Dermis microvascular lymphatic vessel endothelial cell (primary cell): ENCODE data around the gene SLC49A4. TPM values are rescaled to one million over a fixed set of nuclear protein-coding genes. Genes with fewer than 3 reads are reported as not detected.
A peak's percentile ranks its signal among the peaks of the same experiment; 100 is the strongest.

Experiments
- DNase-seq, 2 donors: peaks; one replicate each; pipeline versions ENCODE4 v3.0.0 to v3.0.0-alpha.2; 2010; ENCODE audit warnings: low read depth in 2 of 2
- total RNA-seq: library from RNA; depleted of rRNA; stranded (reverse); fragments of >200 nt; gene quantifications from 2 replicates; pipeline ENCODE4 v1.2.1, GENCODE V29; 2014

Gene SLC49A4
- total RNA-seq, 1 donor from 2014 or later: 10.9 TPM

- DNase-seq: peak in 1 of 2 donors; percentile 43
Measured at GRCh38 chr3:122858373-122858772, 63.5 kb downstream of the SLC49A4 start.

GRCh38 chr3:122859021-122859805 is 64.3 kb downstream of the SLC49A4 start:
- DNase-seq: no peak

- no peak for DNase-seq
Measured at GRCh38 chr3:122862381-122862780, 67.5 kb downstream of the SLC49A4 start.

GRCh38 chr3:122864498-122864897 is 69.6 kb downstream of the SLC49A4 start:
- no peak for DNase-seq

GRCh38 chr3:122868322-122868721 is 73.5 kb downstream of the SLC49A4 start:
- no peak for DNase-seq

- DNase-seq: no peak
Measured at GRCh38 chr3:122873741-122874515, 79.1 kb downstream of the SLC49A4 start.

GRCh38 chr3:122875547-122876127 is 80.8 kb downstream of the SLC49A4 start:
- DNase-seq: no peak

- no peak for DNase-seq
Measured at GRCh38 chr3:122880173-122880572, 85.3 kb downstream of the SLC49A4 start.

GRCh38 chr3:122880624-122881023 is 85.8 kb downstream of the SLC49A4 start:
- no peak for DNase-seq

- no peak for DNase-seq
Measured at GRCh38 chr3:122882361-122882947, 87.6 kb downstream of the SLC49A4 start.

- no peak for DNase-seq
Measured at GRCh38 chr3:122886251-122886650, 91.4 kb downstream of the SLC49A4 start.

GRCh38 chr3:122886946-122887345 is 92.1 kb downstream of the SLC49A4 start:
- DNase-seq: no peak

GRCh38 chr3:122890077-122890719 is 95.3 kb downstream of the SLC49A4 start:
- peak in 1 of 2 donors; percentile 29 for DNase-seq

- no peak for DNase-seq
Measured at GRCh38 chr3:122890720-122891220, 95.9 kb downstream of the SLC49A4 start.

GRCh38 chr3:122892118-122892960 is 97.5 kb downstream of the SLC49A4 start:
- DNase-seq: no peak

GRCh38 chr3:122893282-122893681 is 98.4 kb downstream of the SLC49A4 start:
- DNase-seq: no peak

- no peak for DNase-seq
Measured at GRCh38 chr3:122893754-122894668, 99.1 kb downstream of the SLC49A4 start.

- no peak for DNase-seq
Measured at GRCh38 chr3:122898298-122898697, 103.4 kb downstream of the SLC49A4 start.

- no peak for DNase-seq
Measured at GRCh38 chr3:122902326-122902725, 107.5 kb downstream of the SLC49A4 start.
